Uterine smooth muscle cell (primary cell): ENCODE measurements around the gene GCAT. TPM values are rescaled to one million over a fixed set of nuclear protein-coding genes. Genes with fewer than 3 reads are reported as not detected.

Source experiments
- total RNA-seq: library from RNA; depleted of rRNA; stranded (reverse); fragments of >200 nt; gene quantifications from 2 replicates; pipeline ENCODE4 v1.2.3, GENCODE V29; 2014

GCAT gene
- total RNA-seq, result 28.2 and 30.2 TPM in 2 replicates

DNA sequence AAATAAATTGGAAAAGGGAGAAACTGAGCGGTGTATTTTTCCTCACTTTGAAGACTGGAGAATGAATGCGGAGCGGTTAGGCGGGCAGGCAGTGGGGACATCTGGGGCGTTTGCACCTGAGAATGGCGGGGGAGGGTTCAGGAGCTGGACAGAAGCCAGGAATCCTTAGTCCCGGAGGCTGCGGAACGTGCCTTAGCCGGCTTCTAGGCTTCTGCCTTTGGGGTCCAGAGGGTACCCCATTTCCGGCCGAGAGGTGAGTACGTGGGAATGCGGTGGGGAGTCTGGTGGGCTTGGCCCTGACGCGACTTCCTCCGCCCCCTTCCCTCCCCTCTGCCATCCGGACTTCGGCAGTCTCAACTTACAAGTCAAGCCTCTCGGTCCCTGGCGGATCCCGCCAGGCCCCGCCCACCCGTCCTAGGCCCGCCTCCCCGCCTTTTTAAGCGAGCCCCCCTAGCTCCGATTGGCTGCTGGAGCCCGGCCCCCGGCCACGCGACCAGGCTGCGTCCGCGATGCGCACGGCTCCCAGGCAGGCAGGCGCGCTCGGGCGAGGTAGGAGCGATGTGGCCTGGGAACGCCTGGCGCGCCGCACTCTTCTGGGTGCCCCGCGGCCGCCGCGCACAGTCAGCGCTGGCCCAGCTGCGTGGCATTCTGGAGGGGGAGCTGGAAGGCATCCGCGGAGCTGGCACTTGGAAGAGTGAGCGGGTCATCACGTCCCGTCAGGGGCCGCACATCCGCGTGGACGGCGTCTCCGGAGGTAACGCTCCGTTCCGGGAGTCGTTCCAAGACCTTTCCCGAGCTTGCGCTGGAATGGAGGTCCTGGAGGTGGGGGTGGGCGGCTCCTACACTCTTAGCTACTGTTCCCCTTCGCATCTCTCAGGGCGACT, at the start of gene GCAT:
TSS of gene GCAT (plus strand) at position 525 of the 884 bp plus-strand sequence. CDS start at position 559, 34 bp downstream.

DNA sequence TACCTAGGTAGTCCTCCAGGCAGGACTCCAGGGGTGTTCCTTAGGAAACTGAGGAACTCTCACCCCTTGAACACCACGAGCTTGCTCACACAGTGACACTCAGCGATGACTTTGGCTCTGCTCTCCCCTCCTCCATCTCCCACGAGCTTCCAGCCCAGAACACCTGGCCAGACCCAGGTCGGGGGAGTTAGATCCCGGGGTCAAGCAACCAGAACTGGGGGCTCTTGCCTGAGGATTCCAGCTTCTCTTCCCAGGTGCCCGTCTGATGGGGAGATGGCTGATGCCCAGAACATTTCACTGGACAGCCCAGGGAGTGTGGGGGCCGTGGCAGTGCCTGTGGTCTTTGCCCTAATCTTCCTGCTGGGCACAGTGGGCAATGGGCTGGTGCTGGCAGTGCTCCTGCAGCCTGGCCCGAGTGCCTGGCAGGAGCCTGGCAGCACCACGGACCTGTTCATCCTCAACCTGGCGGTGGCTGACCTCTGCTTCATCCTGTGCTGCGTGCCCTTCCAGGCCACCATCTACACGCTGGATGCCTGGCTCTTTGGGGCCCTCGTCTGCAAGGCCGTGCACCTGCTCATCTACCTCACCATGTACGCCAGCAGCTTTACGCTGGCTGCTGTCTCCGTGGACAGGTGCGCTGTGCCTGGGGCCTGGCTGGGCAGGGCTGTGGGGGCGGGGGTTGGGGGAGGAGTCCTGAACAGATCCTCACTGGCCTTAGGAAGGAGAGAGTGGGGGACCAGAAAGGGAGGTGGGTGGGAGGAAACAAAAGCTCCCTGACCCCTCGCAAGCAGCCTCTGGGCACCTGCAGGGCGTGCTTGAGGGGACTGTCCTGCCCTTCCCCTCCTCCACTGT, 15.6 kb downstream of the GCAT start, which contains the start of gene GALR3:
TSS of gene GALR3 (plus strand) at position 249 of the 852 bp plus-strand sequence. CDS start at position 274, 25 bp downstream.

DNA sequence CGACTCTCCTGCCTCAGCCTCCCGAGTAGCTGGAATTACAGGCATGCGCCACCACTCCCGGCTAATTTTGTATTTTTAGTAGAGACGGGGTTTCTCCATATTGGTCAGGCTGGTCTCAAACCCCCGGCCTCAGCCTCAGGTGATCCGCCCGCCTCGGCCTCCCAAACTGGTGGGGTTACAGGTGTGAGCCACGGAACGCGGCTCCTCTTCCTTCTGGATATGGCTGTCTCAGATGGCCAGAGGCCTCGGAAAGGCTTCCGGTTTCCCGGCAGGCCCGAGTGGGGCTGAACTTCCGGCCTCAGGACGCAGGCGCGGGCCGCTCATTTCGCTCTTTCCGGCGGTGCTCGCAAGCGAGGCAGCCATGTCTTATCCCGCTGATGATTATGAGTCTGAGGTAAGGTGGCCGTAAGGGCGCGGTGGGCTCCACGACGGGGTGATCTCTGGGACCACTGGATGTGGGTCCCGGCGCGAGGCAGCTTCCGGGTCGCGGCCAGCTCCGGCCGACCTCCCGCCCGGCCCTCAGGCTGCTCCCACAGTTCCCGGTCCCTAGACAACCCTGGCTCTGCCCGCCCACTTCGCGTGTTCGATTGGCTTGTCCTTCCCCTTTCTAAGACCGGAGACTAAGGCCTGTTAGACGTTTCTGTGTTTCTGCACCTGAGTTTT, 41.5 kb downstream of the GCAT start, which contains the start of gene EIF3L:
TSS of gene EIF3L (plus strand) at position 331 of the 663 bp plus-strand sequence. CDS start at position 362, 31 bp downstream.

Other genes starting within 250 kb of the GCAT start
- gene CDC42EP1, start 247.5 kb upstream of the GCAT start, total RNA-seq, result 11.5 and 15.1 TPM in 2 replicates
- not detected in 2 replicates for gene LGALS2, start 227.8 kb upstream of the GCAT start, total RNA-seq
- 37.8 and 39.0 TPM in 2 replicates for gene GGA1, start 199.1 kb upstream of the GCAT start, total RNA-seq
- gene SH3BP1, start 168.3 kb upstream of the GCAT start, total RNA-seq, result 9.6 and 11.7 TPM in 2 replicates
- 6.4 and 13.8 TPM in 2 replicates for gene PDXP, start 149.2 kb upstream of the GCAT start, total RNA-seq
- 8,521 and 11,768 TPM in 2 replicates for gene LGALS1, start 132.3 kb upstream of the GCAT start, total RNA-seq
- gene NOL12, start 121.6 kb upstream of the GCAT start, total RNA-seq, result 31.1 and 42.5 TPM in 2 replicates
- 192 and 230 TPM in 2 replicates for gene TRIOBP, start 110.9 kb upstream of the GCAT start, total RNA-seq
- not detected in 2 replicates for gene GALR3, start 15.4 kb downstream of the GCAT start, total RNA-seq
- 28.9 and 41.1 TPM in 2 replicates for gene ANKRD54, start 36.4 kb downstream of the GCAT start, total RNA-seq
- 290 and 298 TPM in 2 replicates for gene EIF3L, start 41.5 kb downstream of the GCAT start, total RNA-seq
- gene MICALL1, start 98.4 kb downstream of the GCAT start, total RNA-seq, result 37.2 and 38.0 TPM in 2 replicates
- gene C22orf23, start 145.7 kb downstream of the GCAT start, total RNA-seq, result 0.33 and 0.62 TPM in 2 replicates
- gene POLR2F, start 145.8 kb downstream of the GCAT start, total RNA-seq, result 34.7 and 51.5 TPM in 2 replicates
- gene SOX10, start 176.6 kb downstream of the GCAT start, total RNA-seq, result not detected in 2 replicates
- gene PICK1, start 249.5 kb downstream of the GCAT start, total RNA-seq, result 6.5 and 12.2 TPM in 2 replicates